Caco-2 (cell line): Measurements from ENCODE around the gene OR6K2. TPM values are rescaled to one million over a fixed set of nuclear protein-coding genes. Genes with fewer than 3 reads are reported as not detected.

ENCODE experiments used
- BruUV-seq: library from RNA; stranded (reverse); fragments of 400-500 nt; replicated peaks from 2 replicates; lab custom pipeline; 2021; lab: Mats Ljungman, UMichigan
- CTCF ChIA-PET: fragments of 300-600 bp; sonication (Branson Sonifier 250); formaldehyde crosslinking; loops from one replicate; lab custom pipeline; 2022; ENCODE audit warnings: antibody characterized with exemption; lab: Charles Lee
- POLR2A ChIA-PET: fragments of 300-600 bp; sonication (Branson Sonifier 250); formaldehyde crosslinking; loops from one replicate; lab custom pipeline; 2022; ENCODE audit warnings: antibody characterized with exemption; lab: Charles Lee
- DNase-seq, 2 experiments: peaks; one replicate each; pipeline versions ENCODE4 v3.0.0 to v3.0.0-alpha.2; 2020 to 2022
- H3K27me3 ChIP-seq: replicated peaks from 2 replicates; pipeline ENCODE4 v1.6.0; 2011; ENCODE audit warnings: low read length; ENCODE audit not compliant: control insufficient read depth, insufficient read depth
- H3K36me3 ChIP-seq: 2 replicates; pipeline ENCODE4 v1.5.1; 2011; ENCODE audit warnings: low read length; ENCODE audit not compliant: control insufficient read depth, insufficient read depth
- H3K4me1 ChIP-seq: fragments of 250-450 bp; sonication (Bioruptor Pico); 2 replicates; pipeline ENCODE4 v1.5.1; 2020; ENCODE audit warnings: mild to moderate bottlenecking
- H3K4me3 ChIP-seq: 2 replicates; pipeline ENCODE4 v1.5.1; 2011; ENCODE audit warnings: low read depth, mild to moderate bottlenecking, control low read depth, low read length
- H3K9me3 ChIP-seq: fragments of 250-450 bp; sonication (Bioruptor Pico); 2 replicates; pipeline ENCODE4 v1.5.1; 2020; ENCODE audit warnings: mild to moderate bottlenecking, moderate library complexity
- H3K27ac Mint-ChIP-seq: one replicate; pipeline ENCODE4 v1.8.0; 2022; ENCODE audit warnings: mixed read lengths; ENCODE audit not compliant: unreplicated experiment
- H3K27me3 Mint-ChIP-seq: one replicate; pipeline ENCODE4 v1.8.0; 2022; ENCODE audit warnings: mixed read lengths; ENCODE audit not compliant: insufficient read depth, unreplicated experiment
- H3K36me3 Mint-ChIP-seq: one replicate; pipeline ENCODE4 v1.8.0; 2022; ENCODE audit warnings: mild to moderate bottlenecking, mixed read lengths; ENCODE audit not compliant: insufficient read depth, unreplicated experiment
- H3K4me1 Mint-ChIP-seq: one replicate; pipeline ENCODE4 v1.8.0; 2022; ENCODE audit warnings: low read depth, mixed read lengths; ENCODE audit not compliant: unreplicated experiment
- H3K4me3 Mint-ChIP-seq: one replicate; pipeline ENCODE4 v1.8.0; 2022; ENCODE audit warnings: mild to moderate bottlenecking, moderate library complexity, mixed read lengths; ENCODE audit not compliant: unreplicated experiment
- H3K9me3 Mint-ChIP-seq: one replicate; pipeline ENCODE4 v1.8.0; 2022; ENCODE audit warnings: mixed read lengths; ENCODE audit not compliant: unreplicated experiment
- intact Hi-C: fragments of 100-400 bp; cut with micrococcal nuclease; formaldehyde crosslinking; loops from one replicate; pipeline ENCODE4 v1.10.0; 2022; ENCODE audit not compliant: unreplicated experiment
- total RNA-seq: library from RNA; stranded (reverse); gene quantifications from 2 replicates; pipeline ENCODE4 v1.2.3, GENCODE V29; 2022
- TF ChIP-seq, protein P1 (sequence below), 2 experiments: fragments of 200-600 bp in 1 of 2; IDR thresholded peaks; 1 replicate in 1 of 2; 2 replicates in 1 of 2; pipeline versions ENCODE4 v1.5.1 to v1.8.0; 2011 to 2022; ENCODE audit warnings: antibody characterized with exemption in 1 of 2, control low read depth in 1 of 2, inconsistent platforms in 1 of 2, low read depth in 1 of 2, low read length in 1 of 2, mild to moderate bottlenecking in 1 of 2, moderate library complexity in 1 of 2; ENCODE audit not compliant: insufficient read depth in 1 of 2, severe bottlenecking in 1 of 2, unreplicated experiment in 1 of 2

Gene OR6K2
- total RNA-seq, 1 experiment from 2014 or later = not detected

DNA sequence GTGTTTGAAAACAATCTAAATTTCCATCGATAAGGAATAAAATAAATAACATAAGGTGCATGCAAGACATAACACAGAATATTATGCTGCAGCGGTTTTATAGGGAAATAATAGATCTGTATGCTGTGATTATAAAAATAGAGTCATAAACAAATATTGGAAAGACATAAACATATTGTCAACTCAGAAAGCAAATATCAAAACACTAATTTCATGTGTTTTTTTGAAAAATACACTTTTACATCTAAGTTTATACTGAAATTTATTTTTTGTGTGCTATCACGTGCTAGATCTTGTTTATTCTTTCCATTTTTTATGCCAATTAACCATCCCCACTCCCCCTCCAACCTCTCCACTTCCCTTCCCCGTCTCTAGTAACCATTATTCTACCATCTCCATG, 10.6 kb upstream of the OR6K2 start:
- TF ChIP-seq, protein P1, sequence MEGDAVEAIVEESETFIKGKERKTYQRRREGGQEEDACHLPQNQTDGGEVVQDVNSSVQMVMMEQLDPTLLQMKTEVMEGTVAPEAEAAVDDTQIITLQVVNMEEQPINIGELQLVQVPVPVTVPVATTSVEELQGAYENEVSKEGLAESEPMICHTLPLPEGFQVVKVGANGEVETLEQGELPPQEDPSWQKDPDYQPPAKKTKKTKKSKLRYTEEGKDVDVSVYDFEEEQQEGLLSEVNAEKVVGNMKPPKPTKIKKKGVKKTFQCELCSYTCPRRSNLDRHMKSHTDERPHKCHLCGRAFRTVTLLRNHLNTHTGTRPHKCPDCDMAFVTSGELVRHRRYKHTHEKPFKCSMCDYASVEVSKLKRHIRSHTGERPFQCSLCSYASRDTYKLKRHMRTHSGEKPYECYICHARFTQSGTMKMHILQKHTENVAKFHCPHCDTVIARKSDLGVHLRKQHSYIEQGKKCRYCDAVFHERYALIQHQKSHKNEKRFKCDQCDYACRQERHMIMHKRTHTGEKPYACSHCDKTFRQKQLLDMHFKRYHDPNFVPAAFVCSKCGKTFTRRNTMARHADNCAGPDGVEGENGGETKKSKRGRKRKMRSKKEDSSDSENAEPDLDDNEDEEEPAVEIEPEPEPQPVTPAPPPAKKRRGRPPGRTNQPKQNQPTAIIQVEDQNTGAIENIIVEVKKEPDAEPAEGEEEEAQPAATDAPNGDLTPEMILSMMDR (IDR thresholded peaks at IDR 0.05; ENCODE audit: insufficient read depth in 1 of 2, low read depth in 1 of 2, low read length in 1 of 2, severe bottlenecking in 1 of 2, unreplicated experiment in 1 of 2) = no peak
- Histone ChIP-seq H3K4me3 (no peak overlapping the region), H3K4me1 (no peaks in the 10 kb centered on the region), H3K9me3 (no peaks in the 10 kb centered on the region), H3K36me3 (no peaks in the 10 kb centered on the region), H3K27me3 (no peaks in the 10 kb centered on the region)
- Mint-ChIP-seq H3K4me1 (no peaks in the 10 kb centered on the region), H3K36me3 (no peaks in the 10 kb centered on the region), H3K4me3 (no peak overlapping the region), H3K9me3 (no peaks in the 10 kb centered on the region), H3K27ac (no peak overlapping the region), H3K27me3 (peaks cover 3% of the 10 kb centered on the region)
- intact Hi-C loops = no loop called here
- no peak for DNase-seq
- CTCF ChIA-PET = no interaction called here
- no TSS peak for BruUV-seq
- POLR2A ChIA-PET = no interaction called here

GRCh38 chr1:158706096-158706495, 5.6 kb upstream of the OR6K2 start:
- ChIA-PET POLR2A (no interaction called here), CTCF (no interaction called here)
- no peaks in the 10 kb centered on the region for H3K27me3 ChIP-seq
- H3K36me3 Mint-ChIP-seq = no peaks in the 10 kb centered on the region
- TF ChIP-seq, protein P1 (IDR thresholded peaks at IDR 0.05; ENCODE audit: insufficient read depth in 1 of 2, low read depth in 1 of 2, low read length in 1 of 2, severe bottlenecking in 1 of 2, unreplicated experiment in 1 of 2) = no peak
- no peak overlapping the region for H3K27ac Mint-ChIP-seq
- BruUV-seq = no TSS peak
- no peaks in the 10 kb centered on the region for H3K36me3 ChIP-seq
- H3K27me3 Mint-ChIP-seq = no peaks in the 10 kb centered on the region
- DNase-seq = no peak
- no peaks in the 10 kb centered on the region for H3K4me1 ChIP-seq
- H3K4me3 Mint-ChIP-seq = no peak overlapping the region
- no peaks in the 10 kb centered on the region for H3K4me1 Mint-ChIP-seq
- H3K9me3 Mint-ChIP-seq = no peaks in the 10 kb centered on the region
- H3K9me3 ChIP-seq = no peaks in the 10 kb centered on the region
- H3K4me3 ChIP-seq = no peak overlapping the region
- intact Hi-C loops = no loop called here

- ChIA-PET POLR2A (no interaction called here), CTCF (no interaction called here)
- Histone ChIP-seq H3K4me1 (no peaks in the 10 kb centered on the region), H3K9me3 (no peaks in the 10 kb centered on the region), H3K27me3 (no peaks in the 10 kb centered on the region), H3K36me3 (no peaks in the 10 kb centered on the region), H3K4me3 (no peak overlapping the region)
- no peaks in the 10 kb centered on the region for H3K4me1 Mint-ChIP-seq
- no peaks in the 10 kb centered on the region for H3K9me3 Mint-ChIP-seq
- H3K27me3 Mint-ChIP-seq = peaks cover 8% of the 10 kb centered on the region
- intact Hi-C loops = no loop called here
- TF ChIP-seq, protein P1 (IDR thresholded peaks at IDR 0.05; ENCODE audit: insufficient read depth in 1 of 2, low read depth in 1 of 2, low read length in 1 of 2, severe bottlenecking in 1 of 2, unreplicated experiment in 1 of 2) = no peak
- no peaks in the 10 kb centered on the region for H3K36me3 Mint-ChIP-seq
- DNase-seq = no peak
- no peak overlapping the region for H3K4me3 Mint-ChIP-seq
- BruUV-seq = no TSS peak
- H3K27ac Mint-ChIP-seq = no peak overlapping the region
Observed at GRCh38 chr1:158694596-158694995, 5.9 kb downstream of the OR6K2 start.
